KOPT-K1 (cell line): ENCODE measurements around the gene CACNA1I.

ENCODE experiments used
- H3K27ac ChIP-seq: fragments of 200-600 bp; sonication (generic); 2 replicates; pipeline ENCODE4 v1.5.1; 2016; ENCODE audit warnings: antibody characterized with exemption, mild to moderate bottlenecking, low read depth, low read length; ENCODE audit not compliant: poor library complexity, severe bottlenecking
- H3K36me3 ChIP-seq: fragments of 200-600 bp; sonication (generic); 2 replicates; pipeline ENCODE4 v1.5.1; 2017; ENCODE audit warnings: antibody characterized with exemption, mild to moderate bottlenecking, low read length, moderate library complexity; ENCODE audit not compliant: insufficient read depth
- H3K9me3 ChIP-seq: fragments of 200-600 bp; sonication (generic); 2 replicates; pipeline ENCODE4 v1.5.1; 2017; ENCODE audit warnings: antibody characterized with exemption, low read length, mild to moderate bottlenecking; ENCODE audit not compliant: insufficient read depth, poor library complexity, severe bottlenecking

CACNA1I gene

DNA sequence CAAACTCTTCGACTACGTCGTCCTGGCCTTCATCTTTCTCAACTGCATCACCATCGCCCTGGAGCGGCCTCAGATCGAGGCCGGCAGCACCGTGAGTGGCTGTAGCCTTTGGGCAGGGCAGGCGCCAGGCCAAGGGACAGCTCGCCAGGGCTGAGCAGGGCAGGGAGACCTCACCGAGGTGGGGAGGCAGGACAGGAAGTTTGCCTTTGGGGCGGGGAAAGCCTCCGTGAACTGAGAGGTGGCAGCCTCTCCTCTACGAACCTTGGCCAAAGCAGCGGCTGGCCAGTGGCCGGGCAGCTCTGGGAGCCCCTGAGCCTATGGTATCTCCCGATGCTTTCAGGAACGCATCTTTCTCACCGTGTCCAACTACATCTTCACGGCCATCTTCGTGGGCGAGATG is 93.2 kb downstream of the CACNA1I start:
- no peak overlapping the region for H3K27ac ChIP-seq
- H3K9me3 ChIP-seq: no peaks in the 10 kb centered on the region
- H3K36me3 ChIP-seq: no peaks in the 10 kb centered on the region

DNA sequence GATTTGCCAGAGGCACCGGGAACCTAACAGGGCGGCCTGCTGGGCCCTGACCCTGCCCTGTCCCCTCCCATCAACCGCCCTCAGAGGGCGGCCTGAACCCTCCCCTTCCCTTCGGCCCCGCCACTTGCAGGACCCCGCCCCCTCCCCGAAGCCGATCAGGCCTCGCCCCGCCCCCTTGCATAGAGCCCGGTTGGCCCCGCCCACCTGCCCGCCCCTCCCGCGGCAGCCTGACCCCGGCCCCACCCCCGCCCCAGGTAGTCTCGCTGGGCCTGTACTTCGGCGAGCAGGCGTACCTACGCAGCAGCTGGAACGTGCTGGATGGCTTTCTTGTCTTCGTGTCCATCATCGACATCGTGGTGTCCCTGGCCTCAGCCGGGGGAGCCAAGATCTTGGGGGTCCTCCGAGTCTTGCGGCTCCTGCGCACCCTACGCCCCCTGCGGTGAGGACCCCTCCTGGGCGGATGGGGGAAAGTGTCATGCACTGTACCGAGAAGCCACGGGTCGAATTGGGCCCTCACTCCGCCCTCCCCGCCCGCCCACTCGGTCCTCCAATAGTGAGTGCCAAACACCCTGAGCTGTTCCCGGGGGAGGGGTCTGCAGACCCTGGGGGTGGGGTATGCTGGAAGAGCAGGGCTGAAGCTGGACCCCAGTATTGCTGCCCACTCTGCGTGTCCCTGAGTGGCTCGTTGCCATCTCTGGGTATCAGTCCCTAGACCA is 94.1 kb downstream of the CACNA1I start:
- no peaks in the 10 kb centered on the region for H3K9me3 ChIP-seq
- H3K27ac ChIP-seq: no peak overlapping the region
- no peaks in the 10 kb centered on the region for H3K36me3 ChIP-seq

DNA sequence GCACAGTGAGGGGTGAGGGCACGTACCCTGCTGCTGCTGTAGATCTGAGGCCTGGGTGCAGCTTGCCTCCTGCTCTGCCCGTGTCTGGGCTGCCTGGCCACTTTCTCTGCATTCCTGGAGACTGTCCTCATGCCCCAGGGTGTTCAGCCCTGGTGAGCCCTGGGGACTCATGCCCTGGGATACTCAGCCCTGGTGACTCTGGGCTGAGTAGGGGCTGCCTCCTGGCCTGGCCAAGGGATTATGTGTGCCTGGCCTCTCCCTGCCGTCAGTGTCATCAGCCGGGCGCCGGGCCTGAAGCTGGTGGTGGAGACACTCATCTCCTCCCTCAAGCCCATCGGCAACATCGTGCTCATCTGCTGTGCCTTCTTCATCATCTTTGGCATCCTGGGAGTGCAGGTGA is 94.7 kb downstream of the CACNA1I start:
- no peaks in the 10 kb centered on the region for H3K36me3 ChIP-seq
- H3K27ac ChIP-seq: no peak overlapping the region
- H3K9me3 ChIP-seq: no peaks in the 10 kb centered on the region

DNA sequence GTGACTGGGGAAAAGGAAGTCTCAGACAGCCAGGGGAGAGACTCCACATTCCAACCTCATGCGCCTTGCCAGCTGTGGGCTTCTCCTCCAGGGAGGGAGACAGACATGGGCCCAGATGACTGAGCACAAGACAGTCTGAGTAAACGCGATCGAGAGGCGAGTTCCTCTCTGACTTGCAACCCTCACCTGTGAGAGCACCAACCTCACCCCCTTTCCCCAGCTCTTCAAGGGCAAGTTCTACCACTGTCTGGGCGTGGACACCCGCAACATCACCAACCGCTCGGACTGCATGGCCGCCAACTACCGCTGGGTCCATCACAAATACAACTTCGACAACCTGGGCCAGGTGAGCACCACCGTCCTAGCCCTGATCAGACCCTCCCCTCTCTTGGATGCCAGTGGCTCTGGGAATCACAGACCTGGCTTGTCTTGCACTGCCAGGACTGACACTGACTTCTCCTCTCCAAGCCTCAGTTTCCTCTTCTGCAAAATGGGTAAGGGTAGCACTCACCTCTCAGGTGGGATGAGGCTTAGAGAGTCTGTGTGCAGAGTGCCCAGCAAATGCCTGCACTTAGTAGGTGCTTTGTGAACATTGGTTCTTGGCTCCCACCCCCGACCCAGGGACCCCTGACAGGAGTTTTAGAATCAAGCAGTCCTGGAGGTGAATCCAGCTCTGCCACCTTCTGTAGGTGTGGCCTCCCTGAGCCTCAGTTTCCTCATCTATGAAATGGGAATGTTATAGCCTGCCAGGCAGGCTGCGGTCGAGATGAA is 95.3 kb downstream of the CACNA1I start:
- no peaks in the 10 kb centered on the region for H3K36me3 ChIP-seq
- no peaks in the 10 kb centered on the region for H3K9me3 ChIP-seq
- no peak overlapping the region for H3K27ac ChIP-seq

DNA sequence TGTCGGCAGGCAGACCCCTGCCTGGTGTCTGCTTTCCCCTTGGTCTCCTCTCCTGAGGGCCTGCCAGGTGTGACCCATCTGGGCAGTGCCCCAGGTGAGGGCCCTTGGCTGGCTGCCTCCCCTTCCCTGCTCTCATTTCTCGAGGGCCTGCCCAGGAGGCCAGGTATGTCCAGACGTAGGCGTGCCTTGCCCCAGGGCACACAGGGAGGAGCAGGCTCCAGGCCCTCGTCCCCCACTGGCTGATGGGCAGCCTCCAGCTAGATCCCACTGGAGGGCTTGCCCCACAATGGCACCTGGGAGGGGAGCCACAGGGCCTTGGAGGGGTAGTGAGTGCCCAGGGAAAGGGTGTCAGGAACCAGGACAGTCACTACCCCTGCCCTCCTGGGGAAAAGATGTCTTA is 95.9 kb downstream of the CACNA1I start:
- Histone ChIP-seq H3K9me3 (peaks cover 5% of the 10 kb centered on the region), H3K27ac (no peak overlapping the region), H3K36me3 (no peaks in the 10 kb centered on the region)

DNA sequence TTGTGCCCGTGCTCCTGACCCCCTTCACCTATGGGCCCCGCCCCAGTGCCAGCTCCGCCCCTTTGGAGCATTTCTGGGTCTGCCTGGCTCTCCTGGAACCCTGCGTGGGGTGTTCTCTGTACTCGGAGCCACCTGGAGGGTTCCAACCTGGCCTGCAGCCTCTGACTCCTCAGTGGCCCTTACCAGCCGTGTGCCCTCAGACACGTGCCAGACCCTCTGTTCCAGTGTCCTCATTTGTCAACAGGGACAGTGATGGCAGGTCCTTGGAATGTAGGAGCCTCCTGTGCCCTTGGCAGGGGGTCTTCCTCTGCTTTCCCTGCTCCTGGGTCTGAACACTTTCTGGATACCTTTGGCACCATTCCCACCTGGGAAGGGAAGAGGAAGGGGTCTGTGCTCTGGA is 96.4 kb downstream of the CACNA1I start:
- Histone ChIP-seq H3K9me3 (peaks cover 10% of the 10 kb centered on the region), H3K36me3 (no peaks in the 10 kb centered on the region), H3K27ac (no peak overlapping the region)

DNA sequence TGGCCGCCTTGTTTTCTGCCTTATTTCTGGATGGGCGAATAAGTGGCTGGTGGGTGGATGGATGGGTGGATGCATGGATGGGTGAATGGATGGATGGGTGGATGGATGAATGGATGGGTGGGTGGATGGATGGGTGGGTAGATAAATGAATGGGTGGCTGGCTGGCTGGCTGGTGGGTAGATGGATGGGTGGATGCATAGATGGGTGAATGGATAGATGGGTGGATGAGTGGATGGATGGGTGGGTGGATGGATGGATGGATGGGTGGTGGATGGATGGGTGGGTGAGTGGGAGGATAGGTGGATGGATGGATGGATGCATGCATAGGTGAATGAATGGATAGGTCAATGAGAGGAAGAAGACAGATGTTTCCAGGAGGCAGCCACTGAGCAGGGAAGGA is 98.9 kb downstream of the CACNA1I start:
- Histone ChIP-seq H3K9me3 (peaks cover 22% of the 10 kb centered on the region), H3K36me3 (no peaks in the 10 kb centered on the region), H3K27ac (no peak overlapping the region)

DNA sequence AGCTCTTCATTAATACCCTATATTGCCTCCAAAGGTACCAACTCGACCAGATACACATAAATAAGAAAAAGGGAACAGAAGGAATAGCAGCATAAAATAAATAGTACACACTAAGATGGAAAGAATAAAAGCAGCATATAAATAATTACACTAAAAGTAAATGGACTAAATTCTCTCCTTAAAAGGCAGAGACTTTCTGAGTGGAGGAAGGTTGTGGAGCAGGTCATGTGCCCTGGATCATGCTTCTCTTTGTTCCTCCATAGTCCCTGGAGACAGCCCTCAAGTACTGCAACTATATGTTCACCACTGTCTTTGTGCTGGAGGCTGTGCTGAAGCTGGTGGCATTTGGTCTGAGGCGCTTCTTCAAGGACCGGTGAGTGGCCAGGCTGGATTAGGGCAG is 101.4 kb downstream of the CACNA1I start:
- no peaks in the 10 kb centered on the region for H3K36me3 ChIP-seq

DNA sequence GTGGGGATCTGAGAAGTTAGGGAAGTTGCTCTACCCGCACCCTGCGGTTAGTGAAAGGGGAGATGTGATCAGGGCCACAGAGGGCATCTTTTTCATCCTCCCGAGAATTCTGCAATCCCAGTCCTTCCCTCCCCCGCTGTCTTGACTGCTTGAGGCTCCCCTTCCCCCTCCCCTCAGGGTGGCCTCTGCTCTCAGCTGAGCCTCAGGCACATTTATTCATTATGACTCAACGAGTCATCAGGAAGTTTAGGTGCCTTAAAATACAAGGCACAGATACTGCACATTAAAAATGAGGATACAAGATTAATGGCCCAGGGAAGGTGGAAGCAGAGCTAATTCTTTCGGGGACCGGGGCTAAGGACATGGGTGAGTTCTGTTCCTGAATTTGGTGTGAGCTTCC is 104.0 kb downstream of the CACNA1I start:
- Histone ChIP-seq H3K36me3 (no peaks in the 10 kb centered on the region), H3K27ac (no peak overlapping the region), H3K9me3 (peaks cover 22% of the 10 kb centered on the region)

More for the DNA sequence above, 101.4 kb downstream of the CACNA1I start:
- Histone ChIP-seq H3K9me3 (peaks cover 22% of the 10 kb centered on the region), H3K27ac (no peak overlapping the region)

DNA sequence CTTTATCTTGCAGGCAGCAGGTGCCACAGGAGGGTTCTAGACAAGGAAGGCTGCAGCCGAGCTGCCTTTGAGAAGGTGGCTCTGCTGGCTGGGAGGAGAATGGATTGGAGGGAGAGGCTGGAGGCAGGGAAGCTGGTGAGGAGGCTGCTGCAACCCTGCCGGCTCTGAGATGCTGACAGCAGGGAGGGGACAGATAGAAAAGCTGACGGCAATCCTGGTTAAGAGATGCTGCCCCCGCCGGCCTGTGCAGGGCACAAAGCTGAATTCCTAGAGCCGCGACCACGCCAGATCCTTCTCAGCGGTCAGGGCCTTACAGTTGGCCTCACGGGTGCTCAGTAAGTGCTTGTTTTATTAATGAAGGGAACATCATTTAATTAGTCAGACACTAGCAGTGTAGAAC is 105.4 kb downstream of the CACNA1I start:
- no peak overlapping the region for H3K27ac ChIP-seq
- peaks cover 21% of the 10 kb centered on the region for H3K9me3 ChIP-seq
- no peaks in the 10 kb centered on the region for H3K36me3 ChIP-seq

DNA sequence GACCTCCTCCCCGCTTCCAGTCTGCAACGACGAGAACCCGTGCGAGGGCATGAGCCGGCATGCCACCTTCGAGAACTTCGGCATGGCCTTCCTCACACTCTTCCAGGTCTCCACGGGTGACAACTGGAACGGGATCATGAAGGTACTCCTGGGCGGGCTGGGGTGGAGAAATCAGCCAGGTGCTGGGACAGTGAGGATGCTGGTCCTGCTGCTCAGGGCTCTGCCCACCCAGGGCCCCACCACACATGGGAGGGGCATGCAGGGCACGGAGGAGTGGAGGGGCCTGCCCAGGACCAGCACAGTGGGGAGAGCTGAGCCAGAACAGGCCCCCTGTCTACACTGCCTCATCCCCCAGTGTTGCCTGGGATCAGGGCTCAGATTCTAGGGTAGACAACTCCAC is 107.4 kb downstream of the CACNA1I start:
- Histone ChIP-seq H3K9me3 (peaks cover 2% of the 10 kb centered on the region), H3K36me3 (no peaks in the 10 kb centered on the region), H3K27ac (peak overlapping the region; percentile 24)

DNA sequence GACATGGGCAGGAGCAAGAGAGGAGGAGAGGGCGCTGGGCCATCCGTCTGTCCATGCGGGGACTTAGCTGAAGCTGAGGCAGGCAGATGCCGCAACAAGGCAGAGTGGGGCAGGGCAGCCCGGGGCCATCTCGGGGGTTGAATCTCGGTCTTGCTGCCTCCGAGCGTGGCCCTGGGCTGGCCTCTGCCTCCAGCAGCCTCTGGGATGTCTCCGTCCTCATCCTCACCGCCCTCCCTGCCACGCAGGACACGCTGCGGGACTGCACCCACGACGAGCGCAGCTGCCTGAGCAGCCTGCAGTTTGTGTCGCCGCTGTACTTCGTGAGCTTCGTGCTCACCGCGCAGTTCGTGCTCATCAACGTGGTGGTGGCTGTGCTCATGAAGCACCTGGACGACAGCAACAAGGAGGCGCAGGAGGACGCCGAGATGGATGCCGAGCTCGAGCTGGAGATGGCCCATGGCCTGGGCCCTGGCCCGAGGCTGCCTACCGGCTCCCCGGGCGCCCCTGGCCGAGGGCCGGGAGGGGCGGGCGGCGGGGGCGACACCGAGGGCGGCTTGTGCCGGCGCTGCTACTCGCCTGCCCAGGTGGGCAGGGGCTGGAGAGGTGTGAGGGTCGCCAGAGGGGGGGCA is 108.4 kb downstream of the CACNA1I start:
- peak overlapping the region; percentile 24 for H3K27ac ChIP-seq
- H3K36me3 ChIP-seq: no peaks in the 10 kb centered on the region

DNA sequence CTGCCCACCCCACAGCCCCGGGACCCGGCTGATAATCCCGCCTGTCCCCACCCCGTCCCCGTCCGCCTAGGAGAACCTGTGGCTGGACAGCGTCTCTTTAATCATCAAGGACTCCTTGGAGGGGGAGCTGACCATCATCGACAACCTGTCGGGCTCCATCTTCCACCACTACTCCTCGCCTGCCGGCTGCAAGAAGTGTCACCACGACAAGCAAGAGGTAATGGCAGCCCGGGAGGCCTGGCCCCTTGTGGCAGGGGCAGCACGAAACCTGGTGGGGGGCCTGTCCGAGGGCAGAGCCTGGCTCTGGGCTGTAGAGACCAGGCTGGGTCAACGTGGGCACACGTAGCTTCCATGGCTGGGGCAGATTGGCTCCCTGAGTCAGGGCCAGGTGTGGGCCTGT is 109.1 kb downstream of the CACNA1I start:
- H3K9me3 ChIP-seq: no peaks in the 10 kb centered on the region
- H3K27ac ChIP-seq: no peak overlapping the region
- no peaks in the 10 kb centered on the region for H3K36me3 ChIP-seq

More for the DNA sequence above, 108.4 kb downstream of the CACNA1I start:
- H3K9me3 ChIP-seq: no peaks in the 10 kb centered on the region

DNA sequence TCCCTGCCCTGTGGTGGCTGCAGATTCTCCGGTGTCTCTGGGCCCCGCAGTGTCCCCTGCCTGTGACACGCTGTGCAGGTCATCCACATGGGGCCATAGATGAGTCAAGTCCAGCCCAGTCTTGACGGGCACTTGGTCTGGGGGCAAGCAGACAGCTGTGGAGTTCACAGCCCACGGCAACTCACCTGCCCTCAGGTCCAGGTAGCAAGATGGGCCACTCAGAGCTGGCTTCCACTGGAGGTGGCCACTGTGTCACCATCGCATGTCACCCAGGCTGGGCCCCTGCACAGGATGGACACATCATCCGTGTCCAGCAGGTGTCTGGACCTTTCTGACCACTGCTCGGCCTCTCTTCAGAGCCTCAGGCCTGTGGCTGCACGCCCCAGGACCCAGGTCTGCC is 109.9 kb downstream of the CACNA1I start:
- Histone ChIP-seq H3K9me3 (no peaks in the 10 kb centered on the region), H3K27ac (no peak overlapping the region)

DNA sequence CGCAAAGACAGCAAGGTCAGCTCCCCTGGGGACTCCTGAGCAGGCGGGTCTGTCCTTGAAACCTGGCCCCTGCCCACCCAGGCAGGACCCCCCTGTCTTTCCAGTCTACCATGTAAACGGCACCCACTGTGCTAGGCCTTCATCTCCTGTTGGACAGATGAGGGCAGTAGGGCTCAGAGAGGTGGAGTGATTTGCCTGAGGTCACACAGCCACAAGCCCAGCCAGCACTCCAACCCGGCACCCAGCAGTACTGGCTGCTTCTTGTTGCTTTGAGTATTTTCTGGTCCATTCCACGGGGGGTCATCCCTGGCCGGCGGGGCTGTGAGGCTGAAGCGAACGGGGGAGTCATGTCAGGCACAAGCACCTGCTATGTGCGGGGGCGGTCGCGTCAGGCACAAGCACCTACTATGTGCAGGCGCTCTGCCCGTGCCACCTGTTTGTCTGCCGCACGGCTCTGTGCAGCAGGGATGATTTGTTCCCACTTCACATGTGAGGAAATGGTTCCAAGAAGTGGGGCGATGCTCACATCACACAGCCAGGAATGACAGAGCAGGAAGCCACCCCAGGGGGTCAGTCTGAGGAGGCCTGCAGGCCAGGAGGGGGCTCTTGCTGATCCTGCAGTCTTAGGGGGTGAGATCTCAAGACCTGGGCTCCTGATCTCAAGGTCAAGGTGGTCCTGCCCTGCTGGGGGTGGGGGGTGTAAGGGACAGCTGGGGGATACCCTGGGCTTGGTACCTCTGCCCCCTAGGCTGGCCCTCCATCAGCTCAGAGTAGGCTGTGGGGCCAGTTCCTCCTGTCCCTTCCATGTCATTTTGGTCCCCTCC is 110.7 kb downstream of the CACNA1I start:
- Histone ChIP-seq H3K36me3 (no peaks in the 10 kb centered on the region), H3K27ac (no peak overlapping the region), H3K9me3 (no peaks in the 10 kb centered on the region)

More for the DNA sequence above, 109.9 kb downstream of the CACNA1I start:
- H3K36me3 ChIP-seq: no peaks in the 10 kb centered on the region
